Posterior vena cava (tissue), 2 donors: ENCODE results near the gene TJP2. TPM values are rescaled to one million over a fixed set of nuclear protein-coding genes. Genes with fewer than 3 reads are reported as not detected.
"Not testable (repeated sequence)": the region's sequence is repeated elsewhere in the genome, so short reads cannot be mapped to it uniquely, and the experiment has no call there.

Source experiments
- DNase-seq: peaks from one replicate; pipeline ENCODE4 v3.0.0-alpha.2; 2020; ENCODE audit warnings: low spot score
- intact Hi-C, 2 donors: fragments of 100-400 bp; cut with DNase I; formaldehyde crosslinking; loops; one replicate each; pipeline versions ENCODE4 v1.14.1 to v1.14.2; 2022 to 2023
- total RNA-seq, 2 donors: library from RNA; stranded (reverse); fragmentation: NEBNext Ultra II Directional; extraction: Animal tissue kit (Norgen Biotek cat#: 25700); gene quantifications; one replicate each; pipeline ENCODE4 v1.2.1, GENCODE V29; 2021
- donor health status: DM: yes; HTN: yes; CAD: no.
- donor health status: DM: yes; HTN: yes; CAD: no.

The TJP2 gene
- total RNA-seq, 2 donors from 2014 or later: 83.5 to 85.1 TPM

DNA sequence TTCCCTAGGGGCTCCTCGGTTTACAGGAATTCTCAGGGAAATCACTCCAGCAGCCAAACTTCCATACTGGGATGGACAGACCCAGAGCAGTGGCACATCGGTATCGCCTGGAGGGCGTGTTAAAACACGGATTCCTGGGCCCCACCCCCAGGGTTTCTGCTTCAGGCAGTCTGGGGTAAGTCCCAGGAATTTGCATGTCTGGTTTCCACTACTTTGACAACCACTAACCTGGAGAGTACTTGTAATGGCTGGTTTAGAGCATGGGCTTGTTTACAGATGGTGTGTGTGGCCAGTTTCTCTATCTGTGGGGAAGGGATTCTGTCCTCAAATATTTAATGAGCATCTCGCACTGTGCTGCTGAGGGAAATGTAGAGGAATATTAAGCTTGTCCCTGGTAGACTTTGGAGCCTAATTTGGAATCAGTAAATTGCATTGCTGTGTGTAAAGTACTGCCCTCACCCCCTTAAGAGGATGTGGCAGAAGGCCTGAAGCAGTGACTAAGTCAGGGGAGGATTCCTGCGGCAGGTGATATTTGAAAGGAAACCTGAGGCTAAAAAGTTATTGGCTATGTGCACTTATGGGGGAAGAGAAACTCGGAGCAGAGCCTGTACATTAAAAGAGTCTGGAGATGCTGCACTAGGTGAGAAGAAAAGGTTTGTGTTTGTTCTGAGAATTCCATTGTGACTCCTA, 18.6 kb upstream of the TJP2 start:
- intact Hi-C loops: loop anchor here in 1 of 2 donors (1.0 kb wide), 1 partner anchor 10 kb away; no protein-coding TSS in a partner anchor
- DNase-seq: no peak

DNA sequence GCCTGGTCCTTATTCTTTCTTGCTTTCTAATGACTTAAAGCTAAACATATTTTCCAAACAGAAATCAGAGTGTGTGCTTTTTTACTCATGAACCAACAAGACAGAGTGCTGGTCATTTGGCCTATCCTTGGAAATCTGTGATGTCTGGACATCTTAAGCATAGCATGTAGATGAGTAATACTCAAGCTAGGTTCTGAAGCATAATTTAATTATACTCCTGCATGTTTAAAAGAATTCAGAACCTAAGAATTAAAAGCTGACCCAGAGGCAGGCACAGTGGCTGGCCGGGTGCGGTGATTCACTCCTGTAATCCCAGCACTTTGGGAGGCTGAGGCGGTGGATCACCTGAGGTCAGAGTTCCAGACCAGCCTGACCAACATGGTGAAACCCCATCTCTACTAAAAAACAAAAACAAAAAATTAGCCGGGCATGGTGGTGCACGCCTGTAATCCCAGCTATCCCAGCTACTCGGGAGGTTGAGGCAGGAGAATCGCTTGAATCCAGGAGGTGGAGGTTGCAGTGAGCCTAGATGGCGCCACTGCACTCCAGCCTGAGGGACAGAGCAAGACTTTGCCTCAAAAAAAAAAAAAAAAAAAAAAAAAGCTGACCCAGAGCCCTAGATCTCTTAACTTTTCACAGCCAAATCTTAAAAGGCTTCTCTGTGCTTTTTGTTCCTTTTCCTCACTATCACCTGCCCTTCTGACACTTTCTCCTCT, 16.2 kb upstream of the TJP2 start:
- DNase-seq: no peak

DNA sequence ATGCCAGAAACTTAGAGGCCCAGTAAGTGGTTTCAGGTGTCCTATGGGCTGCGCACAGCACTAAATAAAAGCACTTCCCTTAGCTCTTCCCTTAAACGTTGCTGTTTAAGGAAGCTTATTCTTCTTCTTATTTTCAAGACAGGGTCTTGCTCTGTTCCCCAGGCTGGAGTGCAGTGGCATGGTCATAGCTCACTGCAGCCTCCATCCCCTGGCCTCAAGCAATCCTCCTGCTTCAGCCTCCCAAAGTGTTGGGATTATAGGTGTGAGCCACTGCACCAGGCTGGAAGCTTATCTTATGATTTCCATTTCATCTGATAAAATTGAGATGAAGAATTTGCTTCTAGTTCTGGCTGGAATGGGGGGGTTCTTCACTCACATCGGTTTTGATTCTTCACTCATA, 15.6 kb upstream of the TJP2 start:
- intact Hi-C loops: no loop called here
- no peak for DNase-seq

More for the DNA sequence above, 16.2 kb upstream of the TJP2 start:
- intact Hi-C loops: no loop called here

DNA sequence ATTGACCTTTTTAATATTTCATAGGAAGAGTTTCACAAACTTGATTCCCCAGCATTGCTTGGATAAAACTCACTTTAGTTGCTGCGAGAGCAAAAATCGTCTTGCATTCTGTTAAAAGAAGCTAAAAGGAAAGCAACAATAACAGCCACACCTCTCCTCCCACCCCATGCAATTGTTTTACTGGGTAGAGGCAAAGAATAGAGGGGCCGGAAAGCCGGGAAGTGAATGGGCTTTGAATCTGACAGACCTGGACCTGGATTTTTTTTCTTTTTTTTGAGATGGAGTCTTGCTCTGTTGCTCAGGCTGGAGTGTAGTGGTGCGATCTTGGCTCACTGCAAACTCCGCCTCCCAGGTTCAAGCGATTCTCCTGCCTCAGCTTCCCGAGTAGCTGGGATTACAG, 9.5 kb upstream of the TJP2 start:
- intact Hi-C loops, DNase-seq: not testable (repeated sequence)

DNA sequence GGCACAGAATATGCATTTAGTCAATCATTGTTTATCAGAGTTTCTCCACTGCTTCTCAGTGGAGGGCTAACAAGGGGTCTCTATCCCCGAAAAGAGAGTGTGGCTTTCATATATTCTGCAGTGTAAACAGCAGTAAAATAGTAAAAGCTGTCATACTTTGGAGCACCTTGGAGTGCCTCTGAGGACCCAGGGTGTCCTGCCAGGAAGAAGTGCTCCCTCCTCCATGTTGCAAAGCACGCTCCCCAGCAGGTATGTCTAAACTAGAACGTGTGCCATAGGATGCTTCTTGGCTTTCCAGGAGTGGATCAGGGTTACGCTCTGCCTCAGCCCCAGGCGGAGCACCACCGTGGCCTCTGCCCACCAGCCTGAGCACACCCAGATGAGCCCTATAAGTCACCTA, 8.5 kb upstream of the TJP2 start:
- intact Hi-C loops: loop anchor here in 1 of 2 donors (1.0 kb wide), 1 partner anchor 10 kb away; no protein-coding TSS in a partner anchor
- DNase-seq: no peak

GRCh38 chr9:69168709-69169217, 5.3 kb upstream of the TJP2 start:
- DNase-seq: no peak
- intact Hi-C loops: no loop called here

DNA sequence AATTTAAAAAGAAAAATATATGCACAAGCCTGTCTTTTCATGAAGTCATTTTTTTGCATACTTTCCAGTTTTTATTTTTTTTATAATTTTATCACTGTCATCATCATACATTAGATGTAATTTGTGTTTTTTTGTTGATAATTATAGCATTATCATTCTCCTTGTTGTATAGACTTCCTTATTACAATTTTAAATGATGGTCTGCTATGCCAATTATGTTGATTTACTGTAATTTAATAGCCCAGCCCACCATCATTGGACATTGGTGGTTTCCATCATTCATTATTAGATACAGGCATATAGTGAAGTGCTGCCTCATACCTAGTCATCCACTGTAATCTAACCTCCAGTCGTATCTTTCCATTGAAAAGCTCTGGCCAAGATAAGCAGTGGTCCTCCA, 3.8 kb upstream of the TJP2 start:
- intact Hi-C loops: loop anchor here in 1 of 2 donors (10.0 kb wide), 1 partner anchor 115 kb away; no protein-coding TSS in a partner anchor
- no peak for DNase-seq

DNA sequence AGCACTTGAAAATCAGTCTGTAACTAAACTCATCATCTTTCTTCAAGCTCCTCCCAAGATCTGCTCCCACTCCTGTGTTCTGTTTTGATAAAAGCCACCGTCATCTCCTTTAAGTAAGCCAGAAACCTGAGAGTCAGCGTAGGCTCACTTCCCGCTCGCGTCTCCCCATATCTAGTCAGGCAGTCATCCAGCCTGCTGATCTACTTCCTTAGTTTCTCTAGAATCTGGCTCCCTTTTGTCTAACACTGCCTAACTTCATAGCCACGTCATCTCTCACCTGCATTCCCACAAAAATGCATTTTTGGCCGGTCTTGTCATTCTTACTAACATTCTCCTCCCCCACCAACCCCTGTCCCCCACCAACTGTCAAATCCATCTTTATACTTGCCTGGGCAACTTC, 3.0 kb upstream of the TJP2 start:
- intact Hi-C loops: loop anchor here in 1 of 2 donors (10.0 kb wide), 1 partner anchor 116 kb away; no protein-coding TSS in a partner anchor

DNA sequence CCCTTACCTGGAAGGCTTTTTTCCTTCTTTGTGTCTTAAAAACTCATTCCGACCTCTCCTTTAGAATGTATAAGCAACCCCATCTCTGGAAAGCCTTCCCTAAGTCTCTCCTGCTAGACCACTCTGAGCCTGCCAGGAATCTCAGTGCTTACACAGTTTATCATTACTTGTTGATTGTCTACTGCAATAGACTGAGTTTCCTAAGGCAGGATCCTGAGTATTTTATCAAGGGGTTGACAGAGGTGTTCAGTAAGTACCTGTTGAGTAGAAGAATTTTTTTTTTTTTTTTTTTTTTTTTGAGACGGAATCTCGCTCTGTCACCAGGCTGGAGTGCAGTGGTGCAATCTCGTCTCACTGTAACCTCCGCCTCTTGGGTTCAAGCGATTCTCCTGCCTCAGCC, 2.6 kb upstream of the TJP2 start:
- intact Hi-C loops: loop anchor here in 1 of 2 donors (10.0 kb wide), 1 partner anchor 117 kb away; no protein-coding TSS in a partner anchor
- DNase-seq: no peak

More for the DNA sequence above, 3.0 kb upstream of the TJP2 start:
- DNase-seq: no peak

- no peak for DNase-seq
- intact Hi-C loops: loop anchor here in 1 of 2 donors (10.0 kb wide), 1 partner anchor 118 kb away; no protein-coding TSS in a partner anchor
Observed at GRCh38 chr9:69172895-69173294, 1.2 kb upstream of the TJP2 start.

GRCh38 chr9:69173497-69173890, 583 bp upstream of the TJP2 start:
- DNase-seq: no peak
- intact Hi-C loops: loop anchor here in 1 of 2 donors (10.0 kb wide), 1 partner anchor 119 kb away; no protein-coding TSS in a partner anchor

GRCh38 chr9:69174616-69175463, 763 bp downstream of the TJP2 start:
- intact Hi-C loops: loop anchor here in 1 of 2 donors (10.0 kb wide), 1 partner anchor 120 kb away; no protein-coding TSS in a partner anchor
- DNase-seq: peak; percentile 85

- no peak for DNase-seq
- intact Hi-C loops: loop anchor here in 1 of 2 donors (10.0 kb wide), 1 partner anchor 121 kb away; no protein-coding TSS in a partner anchor
Observed at GRCh38 chr9:69175486-69175885, 1.4 kb downstream of the TJP2 start.

GRCh38 chr9:69176471-69177171, 2.5 kb downstream of the TJP2 start:
- no peak for DNase-seq
- intact Hi-C loops: loop anchor here in 1 of 2 donors (10.0 kb wide), 1 partner anchor 122 kb away; no protein-coding TSS in a partner anchor

DNA sequence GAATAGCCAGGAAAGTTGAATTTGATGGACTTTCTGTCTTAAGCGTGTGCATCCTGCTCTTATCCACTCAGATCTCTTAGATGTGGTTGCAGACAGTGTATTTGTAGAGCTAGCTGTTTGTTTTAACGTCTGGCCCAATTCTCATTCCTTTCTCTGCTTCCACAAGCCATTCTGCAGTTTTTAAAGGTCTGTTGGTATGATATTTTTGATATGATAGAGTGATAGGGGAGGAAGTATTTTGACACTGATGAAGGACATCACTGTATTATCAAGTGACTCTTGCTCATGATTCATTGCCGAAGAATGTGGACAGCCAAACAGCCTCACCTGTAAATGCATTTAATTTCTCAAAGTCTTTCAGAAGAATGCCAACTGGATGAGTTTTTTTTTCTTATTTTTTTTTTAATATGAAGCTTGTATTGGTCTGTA, 4.5 kb downstream of the TJP2 start:
- DNase-seq: no peak
- intact Hi-C loops: loop anchor here in 1 of 2 donors (10.0 kb wide), 1 partner anchor 124 kb away; no protein-coding TSS in a partner anchor

DNA sequence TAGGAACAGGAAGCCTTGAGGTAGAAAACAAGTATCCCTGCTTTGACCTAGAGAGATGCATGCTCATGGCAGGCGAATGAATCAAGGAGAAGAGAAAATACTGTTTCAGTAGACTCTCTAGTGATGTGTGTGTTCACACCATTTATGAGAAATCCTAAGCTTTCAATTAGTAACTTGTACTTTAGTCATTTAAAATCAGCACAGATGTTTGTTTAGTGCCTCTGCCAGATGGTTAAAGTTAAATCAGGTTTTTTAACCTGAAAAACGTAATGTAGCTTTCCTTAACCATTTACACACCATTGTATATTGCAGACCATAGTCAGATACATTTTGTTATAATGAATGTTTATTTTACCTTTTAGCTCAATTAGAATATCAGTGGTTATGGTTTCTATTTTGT, 5.0 kb downstream of the TJP2 start:
- intact Hi-C loops: loop anchor here in 1 of 2 donors (10.0 kb wide), 1 partner anchor 124 kb away; no protein-coding TSS in a partner anchor
- no peak for DNase-seq

DNA sequence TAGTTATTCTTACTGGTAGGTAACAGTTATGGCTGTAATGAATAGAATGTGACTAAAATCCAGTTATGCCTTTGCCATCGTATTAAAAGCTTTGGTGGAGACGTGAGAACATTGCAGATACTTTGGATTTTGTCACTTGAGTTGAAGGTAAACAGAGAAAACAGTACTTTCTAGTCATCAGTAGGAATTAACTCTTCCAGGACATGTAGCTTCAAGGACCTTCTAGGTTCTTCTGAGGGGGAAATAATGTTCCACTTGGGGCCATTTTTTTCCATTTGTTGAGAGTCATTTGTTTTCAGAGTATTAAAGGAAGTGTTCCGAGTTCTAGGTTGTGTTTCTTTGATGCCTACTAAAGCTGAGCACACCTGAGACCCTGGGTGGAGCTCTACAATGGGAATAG, 6.1 kb downstream of the TJP2 start:
- intact Hi-C loops: no loop called here
- no peak for DNase-seq

DNA sequence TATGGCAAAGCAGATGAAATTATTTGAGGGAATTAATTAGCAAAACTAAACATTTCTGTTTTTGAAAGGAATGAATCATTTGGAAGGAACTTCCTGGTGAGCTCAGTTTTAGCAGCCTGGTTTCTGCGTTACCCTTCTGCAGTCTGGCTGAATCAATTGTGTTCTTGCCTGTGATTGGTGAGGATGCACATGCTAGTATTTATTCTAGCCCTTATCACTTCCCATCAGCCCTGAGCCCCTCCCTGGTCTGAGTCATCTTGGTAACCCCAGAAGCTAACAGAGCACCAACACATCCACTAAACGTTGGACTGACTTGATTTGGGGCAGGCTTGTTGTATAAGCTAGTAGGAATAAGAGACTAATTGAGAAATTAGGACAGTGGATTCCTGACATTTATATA, 6.6 kb downstream of the TJP2 start:
- no peak for DNase-seq
- intact Hi-C loops: no loop called here
